Measurements from ENCODE around the gene CXorf38. TPM values are rescaled to one million over a fixed set of nuclear protein-coding genes. Genes with fewer than 3 reads are reported as not detected.
A peak's percentile ranks its signal among the peaks of the same experiment; 100 is the strongest.

CXorf38 gene
- total and polyA plus RNA-seq, 2 donors (not counting 1 experiment from before 2014, with no cell fraction given), result 12.4 to 14.7 TPM

DNA sequence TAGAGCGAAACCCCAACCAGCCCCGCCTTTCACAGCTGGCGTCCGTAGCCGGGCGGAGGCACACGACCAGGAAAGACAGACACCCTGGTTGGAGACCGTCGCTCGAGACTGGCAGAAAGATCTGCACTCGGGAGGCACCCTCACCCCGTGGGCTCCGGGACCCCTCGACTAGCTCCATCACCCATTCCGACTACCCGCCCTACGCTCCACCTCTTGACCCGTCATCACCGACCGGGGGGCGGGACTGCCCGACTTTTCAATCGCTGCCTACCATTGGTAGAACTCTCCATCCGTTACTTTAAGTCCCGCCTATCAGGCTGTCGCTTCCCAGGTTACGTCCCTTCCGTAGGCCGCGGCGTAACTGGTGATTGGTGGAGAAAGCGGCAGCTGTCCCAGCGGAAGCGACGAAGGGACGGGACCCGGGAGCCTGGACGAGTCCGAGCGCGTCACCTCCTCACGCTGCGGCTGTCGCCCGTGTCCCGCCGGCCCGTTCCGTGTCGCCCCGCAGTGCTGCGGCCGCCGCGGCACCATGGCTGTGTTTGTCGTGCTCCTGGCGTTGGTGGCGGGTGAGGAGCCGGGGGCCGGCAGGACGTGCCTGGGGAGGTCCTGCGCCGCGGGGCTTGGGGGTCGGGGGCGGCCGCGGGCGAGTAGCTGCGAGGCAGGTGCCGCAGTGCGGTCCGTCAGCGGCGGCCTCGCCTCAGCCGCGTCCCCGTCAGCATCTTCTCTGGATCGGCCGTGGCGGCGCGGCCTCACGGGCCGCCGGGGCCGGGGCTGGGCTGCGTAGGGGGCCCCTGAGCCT is 66.6 kb downstream of the CXorf38 start, which contains the start of gene ATP6AP2:
ATP6AP2 (plus strand) TSS at position 434 of the 799 bp plus-strand sequence; CDS start at position 530, 96 bp downstream.
- no peaks in the 10 kb centered on the region for H3K4me1 ChIP-seq (ENCODE audit: control insufficient read depth, extremely low read depth, insufficient read depth, low read length)
- H3K9ac ChIP-seq (ENCODE audit: insufficient read depth, low read length), result peak within 1 kb of the TSS; percentile 82
- TF ChIP-seq, protein P1, sequence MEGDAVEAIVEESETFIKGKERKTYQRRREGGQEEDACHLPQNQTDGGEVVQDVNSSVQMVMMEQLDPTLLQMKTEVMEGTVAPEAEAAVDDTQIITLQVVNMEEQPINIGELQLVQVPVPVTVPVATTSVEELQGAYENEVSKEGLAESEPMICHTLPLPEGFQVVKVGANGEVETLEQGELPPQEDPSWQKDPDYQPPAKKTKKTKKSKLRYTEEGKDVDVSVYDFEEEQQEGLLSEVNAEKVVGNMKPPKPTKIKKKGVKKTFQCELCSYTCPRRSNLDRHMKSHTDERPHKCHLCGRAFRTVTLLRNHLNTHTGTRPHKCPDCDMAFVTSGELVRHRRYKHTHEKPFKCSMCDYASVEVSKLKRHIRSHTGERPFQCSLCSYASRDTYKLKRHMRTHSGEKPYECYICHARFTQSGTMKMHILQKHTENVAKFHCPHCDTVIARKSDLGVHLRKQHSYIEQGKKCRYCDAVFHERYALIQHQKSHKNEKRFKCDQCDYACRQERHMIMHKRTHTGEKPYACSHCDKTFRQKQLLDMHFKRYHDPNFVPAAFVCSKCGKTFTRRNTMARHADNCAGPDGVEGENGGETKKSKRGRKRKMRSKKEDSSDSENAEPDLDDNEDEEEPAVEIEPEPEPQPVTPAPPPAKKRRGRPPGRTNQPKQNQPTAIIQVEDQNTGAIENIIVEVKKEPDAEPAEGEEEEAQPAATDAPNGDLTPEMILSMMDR (conservative IDR thresholded peaks at IDR 0.05 in 1 of 2, IDR thresholded peaks at IDR 0.05 in 1 of 2; ENCODE audit: low read depth in 1 of 2, low read length in 2 of 2), result no peak
- TF ChIP-seq EZH2 (IDR thresholded peaks at IDR 0.05; ENCODE audit: low read length, missing control alignments), result no peak
- H2AFZ ChIP-seq (ENCODE audit: low read length), result peak within 1 kb of the TSS; percentile 87
- DNase-seq (ENCODE audit: low read depth in 2 of 2), result peak; percentile 89 to 91
- peaks cover 23% of the 10 kb centered on the region for H3K79me2 ChIP-seq (ENCODE audit: control insufficient read depth, insufficient read depth, low read length)
- peak within 1 kb of the TSS; percentile 82 for H3K27ac ChIP-seq (ENCODE audit: insufficient read depth, low read length)
- H4K20me1 ChIP-seq (ENCODE audit: control insufficient read depth, extremely low read depth, insufficient read depth, low read length), result no peaks in the 10 kb centered on the region
- no peaks in the 10 kb centered on the region for H3K27me3 ChIP-seq (ENCODE audit: control insufficient read depth, insufficient read depth, low read length)
- H3K4me2 ChIP-seq (ENCODE audit: extremely low read depth, insufficient read depth, low read length), result peak within 1 kb of the TSS; percentile 69
- peak within 1 kb of the TSS; percentile 64 to 80 (median 70) for H3K4me3 ChIP-seq (replicated peaks in 1 of 4; ENCODE audit: control extremely low read depth in 1 of 4, insufficient read depth in 1 of 4, low read depth in 3 of 4, low read length in 4 of 4)
- H3K36me3 ChIP-seq (ENCODE audit: control insufficient read depth, insufficient read depth, low read length), result no peaks in the 10 kb centered on the region
- no peaks in the 10 kb centered on the region for H3K9me3 ChIP-seq (ENCODE audit: control insufficient read depth, insufficient read depth, low read depth, low read length)

DNA sequence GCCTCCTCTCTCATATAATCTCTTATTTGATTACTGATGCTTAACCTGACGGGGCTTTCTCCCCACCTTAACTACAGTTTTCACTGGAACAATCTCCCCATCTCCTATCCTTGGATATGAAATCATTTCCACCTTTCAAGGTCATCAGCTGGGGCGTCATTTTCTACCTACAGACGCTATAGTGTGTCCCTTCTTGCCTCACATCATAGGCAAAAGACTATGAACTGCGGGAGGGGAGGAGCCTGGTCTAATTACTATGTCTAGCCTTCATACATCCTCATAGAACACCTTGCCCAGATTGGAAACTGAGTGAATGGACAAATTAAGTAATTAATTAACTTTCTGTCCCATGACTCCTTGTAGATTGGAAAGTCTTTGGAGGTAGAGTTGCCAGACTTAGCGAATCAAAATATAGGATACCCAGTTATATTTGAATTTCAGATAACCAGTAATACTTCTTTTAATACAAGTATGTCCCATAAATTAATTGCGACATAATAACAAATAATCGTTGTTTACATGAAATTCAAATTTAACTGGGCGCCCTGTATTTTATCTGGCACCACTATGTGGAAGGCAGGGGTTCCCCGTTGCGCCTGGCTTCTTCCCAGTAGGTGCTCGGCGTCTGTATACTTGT is 67.3 kb downstream of the CXorf38 start:
- Histone ChIP-seq H3K4me2 (ENCODE audit: extremely low read depth, insufficient read depth, low read length) (peak overlapping the region; percentile 64), H3K27ac (ENCODE audit: insufficient read depth, low read length) (peak overlapping the region; percentile 76), H3K9ac (ENCODE audit: insufficient read depth, low read length) (peak overlapping the region; percentile 82), H3K4me1 (ENCODE audit: control insufficient read depth, extremely low read depth, insufficient read depth, low read length) (no peaks in the 10 kb centered on the region), H3K36me3 (ENCODE audit: control insufficient read depth, insufficient read depth, low read length) (no peaks in the 10 kb centered on the region), H3K9me3 (ENCODE audit: control insufficient read depth, insufficient read depth, low read depth, low read length) (no peaks in the 10 kb centered on the region), H3K27me3 (ENCODE audit: control insufficient read depth, insufficient read depth, low read length) (no peaks in the 10 kb centered on the region), H3K4me3 (replicated peaks in 1 of 4; ENCODE audit: control extremely low read depth in 1 of 4, insufficient read depth in 1 of 4, low read depth in 3 of 4, low read length in 4 of 4) (peak overlapping the region; percentile 64 to 70 (median 66)), H2AFZ (ENCODE audit: low read length) (peak overlapping the region; percentile 87), H4K20me1 (ENCODE audit: control insufficient read depth, extremely low read depth, insufficient read depth, low read length) (no peaks in the 10 kb centered on the region), H3K79me2 (ENCODE audit: control insufficient read depth, insufficient read depth, low read length) (peaks cover 23% of the 10 kb centered on the region)
- DNase-seq (ENCODE audit: low read depth in 2 of 2), result no peak
- TF ChIP-seq, protein P1 (conservative IDR thresholded peaks at IDR 0.05 in 1 of 2, IDR thresholded peaks at IDR 0.05 in 1 of 2; ENCODE audit: low read depth in 1 of 2, low read length in 2 of 2), result no peak
- TF ChIP-seq EZH2 (IDR thresholded peaks at IDR 0.05; ENCODE audit: low read length, missing control alignments), result no peak

DNA sequence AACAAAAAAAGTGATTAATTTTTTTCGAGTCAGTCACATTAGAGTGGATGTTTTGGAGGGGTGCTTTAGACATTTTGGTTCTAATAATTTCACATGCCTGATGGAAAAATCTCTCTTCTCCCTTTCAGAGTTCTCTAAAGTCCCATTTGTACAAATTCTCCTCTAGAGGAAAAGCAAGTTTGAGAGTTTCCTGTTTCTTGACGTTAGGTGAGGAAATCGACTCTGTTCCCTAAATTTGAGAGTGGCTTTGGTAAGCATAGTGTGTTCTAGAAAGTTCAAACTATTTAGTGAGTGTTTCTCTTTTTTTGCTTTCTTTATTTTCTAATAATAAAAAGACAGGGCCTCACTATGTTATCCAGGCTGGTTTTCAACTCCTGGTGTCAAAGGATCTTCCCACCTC is 68.2 kb downstream of the CXorf38 start:
- DNase-seq (ENCODE audit: low read depth in 2 of 2), result no peak
- Histone ChIP-seq H3K4me1 (ENCODE audit: control insufficient read depth, extremely low read depth, insufficient read depth, low read length) (no peaks in the 10 kb centered on the region), H3K4me3 (replicated peaks in 1 of 4; ENCODE audit: control extremely low read depth in 1 of 4, insufficient read depth in 1 of 4, low read depth in 3 of 4, low read length in 4 of 4) (no peak overlapping the region), H3K36me3 (ENCODE audit: control insufficient read depth, insufficient read depth, low read length) (no peaks in the 10 kb centered on the region), H3K4me2 (ENCODE audit: extremely low read depth, insufficient read depth, low read length) (no peak overlapping the region), H3K79me2 (ENCODE audit: control insufficient read depth, insufficient read depth, low read length) (peaks cover 23% of the 10 kb centered on the region), H2AFZ (ENCODE audit: low read length) (no peak overlapping the region), H3K27ac (ENCODE audit: insufficient read depth, low read length) (no peak overlapping the region), H3K9ac (ENCODE audit: insufficient read depth, low read length) (no peak overlapping the region), H4K20me1 (ENCODE audit: control insufficient read depth, extremely low read depth, insufficient read depth, low read length) (no peaks in the 10 kb centered on the region), H3K9me3 (ENCODE audit: control insufficient read depth, insufficient read depth, low read depth, low read length) (no peaks in the 10 kb centered on the region), H3K27me3 (ENCODE audit: control insufficient read depth, insufficient read depth, low read length) (no peaks in the 10 kb centered on the region)
- TF ChIP-seq EZH2 (IDR thresholded peaks at IDR 0.05; ENCODE audit: low read length, missing control alignments), result no peak
- TF ChIP-seq, protein P1 (conservative IDR thresholded peaks at IDR 0.05 in 1 of 2, IDR thresholded peaks at IDR 0.05 in 1 of 2; ENCODE audit: low read depth in 1 of 2, low read length in 2 of 2), result no peak

All from fibroblast of lung (primary cell).